GM23338 (cell line): Measurements from ENCODE around the gene MBD3L4. TPM values are rescaled to one million over a fixed set of nuclear protein-coding genes. Genes with fewer than 3 reads are reported as not detected.
"Not testable (repeated sequence)": the region's sequence is repeated elsewhere in the genome, so short reads cannot be mapped to it uniquely, and the experiment has no call there.

Experiments used
- ATAC-seq: fragments of 200-7000 bp; cut with Tn5 transposase; 3 replicates; pipeline ENCODE4 v1.9.1; 2020
- DNase-seq: peaks from one replicate; pipeline ENCODE4 v3.0.0-alpha.2; 2015; ENCODE audit warnings: low spot score
- H2AFZ ChIP-seq: fragments of 200-600 bp; sonication (generic); 2 replicates; pipeline ENCODE4 v1.8.0; 2016; ENCODE audit warnings: antibody characterized with exemption, mild to moderate bottlenecking, moderate library complexity
- H3F3A ChIP-seq: fragments of 200-600 bp; sonication (generic); replicated peaks from 2 replicates; pipeline ENCODE4 v1.8.0; 2017; ENCODE audit warnings: antibody characterized with exemption, mixed run types, low read depth
- H3K27ac ChIP-seq: fragments of 200-600 bp; sonication (generic); 2 replicates; pipeline ENCODE4 v1.6.1; 2016; ENCODE audit warnings: low read depth
- H3K27me3 ChIP-seq: fragments of 200-600 bp; sonication (generic); 2 replicates; pipeline ENCODE4 v1.8.0; 2016; ENCODE audit warnings: mild to moderate bottlenecking, mixed run types, moderate library complexity; ENCODE audit not compliant: insufficient read depth
- H3K36me3 ChIP-seq: fragments of 200-600 bp; sonication (generic); 2 replicates; pipeline ENCODE4 v1.8.0; 2016; ENCODE audit warnings: mild to moderate bottlenecking; ENCODE audit not compliant: insufficient read depth
- H3K4me1 ChIP-seq: fragments of 200-600 bp; sonication (generic); 2 replicates; pipeline ENCODE4 v1.8.0; 2016; ENCODE audit warnings: mild to moderate bottlenecking, moderate library complexity; ENCODE audit not compliant: insufficient read depth
- H3K4me2 ChIP-seq: fragments of 200-600 bp; sonication (generic); 2 replicates; pipeline ENCODE4 v1.7.1; 2017; ENCODE audit warnings: mixed run types
- H3K4me3 ChIP-seq: fragments of 200-600 bp; sonication (generic); 2 replicates; pipeline ENCODE4 v1.6.1; 2016; ENCODE audit warnings: mixed run types
- H3K79me2 ChIP-seq: fragments of 200-600 bp; sonication (generic); replicated peaks from 2 replicates; pipeline ENCODE4 v1.8.0; 2017; ENCODE audit warnings: mild to moderate bottlenecking; ENCODE audit not compliant: insufficient read depth
- H3K9me2 ChIP-seq: fragments of 200-600 bp; sonication (generic); 2 replicates; pipeline ENCODE4 v1.8.0; 2017; ENCODE audit not compliant: insufficient read depth
- H4K20me1 ChIP-seq: fragments of 200-600 bp; sonication (generic); replicated peaks from 2 replicates; pipeline ENCODE4 v1.8.0; 2017; ENCODE audit warnings: mild to moderate bottlenecking; ENCODE audit not compliant: insufficient read depth
- H3K27ac Mint-ChIP-seq: 2 replicates; pipeline ENCODE4 v1.8.0; 2020; ENCODE audit warnings: inconsistent platforms, mild to moderate bottlenecking, moderate library complexity, mixed read lengths
- H3K27me3 Mint-ChIP-seq: 3 replicates; pipeline ENCODE4 v1.8.0; 2022; ENCODE audit warnings: low read depth, mild to moderate bottlenecking, moderate library complexity, mixed read lengths, inconsistent platforms; ENCODE audit not compliant: insufficient read depth, poor library complexity
- H3K36me3 Mint-ChIP-seq: 3 replicates; pipeline ENCODE4 v1.8.0; 2021; ENCODE audit warnings: low read depth, mild to moderate bottlenecking, inconsistent platforms, moderate library complexity, mixed read lengths
- H3K4me1 Mint-ChIP-seq: 3 replicates; pipeline ENCODE4 v1.8.0; 2020; ENCODE audit warnings: mild to moderate bottlenecking, inconsistent platforms, mixed read lengths
- H3K4me3 Mint-ChIP-seq: 3 replicates; pipeline ENCODE4 v1.8.0; 2021; ENCODE audit warnings: moderate library complexity, mild to moderate bottlenecking, inconsistent platforms, mixed read lengths
- H3K9me3 Mint-ChIP-seq: 3 replicates; pipeline ENCODE4 v1.8.0; 2020; ENCODE audit warnings: moderate library complexity, mild to moderate bottlenecking, inconsistent platforms, mixed read lengths
- JUNB ChIP-seq: IDR thresholded peaks from one replicate; pipeline ENCODE4 v1.6.1; 2016; ENCODE audit warnings: antibody characterized with exemption; ENCODE audit not compliant: unreplicated experiment
- NANOG ChIP-seq: IDR thresholded peaks from 2 replicates; pipeline ENCODE4 v1.6.1; 2016; ENCODE audit warnings: antibody characterized with exemption, borderline replicate concordance
- ZNF331 ChIP-seq: fragments of 250-450 bp; sonication (Bioruptor Pico); IDR thresholded peaks from 2 replicates; pipeline ENCODE4 v1.5.0; 2020; ENCODE audit warnings: low read depth, mild to moderate bottlenecking, moderate library complexity
- polyA plus RNA-seq: library from polyadenylated mRNA; unstranded; fragments of >200 nt; fragmentation: Nextera tagmentation; extraction: Ambion mirVana; gene quantifications from 2 replicates; pipeline ENCODE4 v1.2.1, GENCODE V29; 2016
- total RNA-seq: library from RNA; depleted of rRNA; stranded (reverse); fragments of >200 nt; shearing (Covaris generic); gene quantifications from 2 replicates; pipeline ENCODE4 v1.2.3, GENCODE V29; 2014
- TF ChIP-seq, protein P1 (sequence below): fragments of 250-450 bp; sonication (Bioruptor Pico); IDR thresholded peaks from 2 replicates; pipeline ENCODE4 v1.5.0; 2020; ENCODE audit warnings: mild to moderate bottlenecking, moderate library complexity
- TF ChIP-seq, protein P2 (sequence below), 2 experiments: fragments of 200-600 bp in 1 of 2; sonication (generic) in 1 of 2; conservative IDR thresholded peaks; 2 replicates each; pipeline versions ENCODE4 v1.5.1 to v1.6.1; 2016 to 2017; ENCODE audit warnings: antibody characterized with exemption in 2 of 2, low read depth in 2 of 2, mild to moderate bottlenecking in 2 of 2, moderate library complexity in 1 of 2

MBD3L4 gene
- total and polyA plus RNA-seq, 2 experiments from 2014 or later: not detected

DNA sequence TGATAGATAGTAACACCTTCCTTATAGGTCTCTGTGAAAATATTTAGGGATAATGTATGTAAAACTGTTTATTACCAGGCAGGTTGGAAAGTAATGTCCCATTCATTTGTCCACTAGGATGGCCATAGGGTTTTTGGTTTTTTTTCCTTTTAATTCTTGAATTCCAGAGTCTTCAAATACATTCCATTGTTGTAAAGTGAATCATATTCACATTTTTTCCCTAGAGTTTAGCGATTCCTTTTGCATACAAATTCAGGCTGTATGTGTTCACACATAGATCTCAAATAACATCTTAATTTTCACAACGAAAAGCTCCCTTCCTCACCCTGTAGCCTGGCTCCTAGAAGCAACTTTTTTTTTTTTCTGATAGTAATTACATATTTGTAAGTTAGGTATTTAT lies 27.7 kb upstream of the MBD3L4 start (continued):
- TF ChIP-seq, protein P1, sequence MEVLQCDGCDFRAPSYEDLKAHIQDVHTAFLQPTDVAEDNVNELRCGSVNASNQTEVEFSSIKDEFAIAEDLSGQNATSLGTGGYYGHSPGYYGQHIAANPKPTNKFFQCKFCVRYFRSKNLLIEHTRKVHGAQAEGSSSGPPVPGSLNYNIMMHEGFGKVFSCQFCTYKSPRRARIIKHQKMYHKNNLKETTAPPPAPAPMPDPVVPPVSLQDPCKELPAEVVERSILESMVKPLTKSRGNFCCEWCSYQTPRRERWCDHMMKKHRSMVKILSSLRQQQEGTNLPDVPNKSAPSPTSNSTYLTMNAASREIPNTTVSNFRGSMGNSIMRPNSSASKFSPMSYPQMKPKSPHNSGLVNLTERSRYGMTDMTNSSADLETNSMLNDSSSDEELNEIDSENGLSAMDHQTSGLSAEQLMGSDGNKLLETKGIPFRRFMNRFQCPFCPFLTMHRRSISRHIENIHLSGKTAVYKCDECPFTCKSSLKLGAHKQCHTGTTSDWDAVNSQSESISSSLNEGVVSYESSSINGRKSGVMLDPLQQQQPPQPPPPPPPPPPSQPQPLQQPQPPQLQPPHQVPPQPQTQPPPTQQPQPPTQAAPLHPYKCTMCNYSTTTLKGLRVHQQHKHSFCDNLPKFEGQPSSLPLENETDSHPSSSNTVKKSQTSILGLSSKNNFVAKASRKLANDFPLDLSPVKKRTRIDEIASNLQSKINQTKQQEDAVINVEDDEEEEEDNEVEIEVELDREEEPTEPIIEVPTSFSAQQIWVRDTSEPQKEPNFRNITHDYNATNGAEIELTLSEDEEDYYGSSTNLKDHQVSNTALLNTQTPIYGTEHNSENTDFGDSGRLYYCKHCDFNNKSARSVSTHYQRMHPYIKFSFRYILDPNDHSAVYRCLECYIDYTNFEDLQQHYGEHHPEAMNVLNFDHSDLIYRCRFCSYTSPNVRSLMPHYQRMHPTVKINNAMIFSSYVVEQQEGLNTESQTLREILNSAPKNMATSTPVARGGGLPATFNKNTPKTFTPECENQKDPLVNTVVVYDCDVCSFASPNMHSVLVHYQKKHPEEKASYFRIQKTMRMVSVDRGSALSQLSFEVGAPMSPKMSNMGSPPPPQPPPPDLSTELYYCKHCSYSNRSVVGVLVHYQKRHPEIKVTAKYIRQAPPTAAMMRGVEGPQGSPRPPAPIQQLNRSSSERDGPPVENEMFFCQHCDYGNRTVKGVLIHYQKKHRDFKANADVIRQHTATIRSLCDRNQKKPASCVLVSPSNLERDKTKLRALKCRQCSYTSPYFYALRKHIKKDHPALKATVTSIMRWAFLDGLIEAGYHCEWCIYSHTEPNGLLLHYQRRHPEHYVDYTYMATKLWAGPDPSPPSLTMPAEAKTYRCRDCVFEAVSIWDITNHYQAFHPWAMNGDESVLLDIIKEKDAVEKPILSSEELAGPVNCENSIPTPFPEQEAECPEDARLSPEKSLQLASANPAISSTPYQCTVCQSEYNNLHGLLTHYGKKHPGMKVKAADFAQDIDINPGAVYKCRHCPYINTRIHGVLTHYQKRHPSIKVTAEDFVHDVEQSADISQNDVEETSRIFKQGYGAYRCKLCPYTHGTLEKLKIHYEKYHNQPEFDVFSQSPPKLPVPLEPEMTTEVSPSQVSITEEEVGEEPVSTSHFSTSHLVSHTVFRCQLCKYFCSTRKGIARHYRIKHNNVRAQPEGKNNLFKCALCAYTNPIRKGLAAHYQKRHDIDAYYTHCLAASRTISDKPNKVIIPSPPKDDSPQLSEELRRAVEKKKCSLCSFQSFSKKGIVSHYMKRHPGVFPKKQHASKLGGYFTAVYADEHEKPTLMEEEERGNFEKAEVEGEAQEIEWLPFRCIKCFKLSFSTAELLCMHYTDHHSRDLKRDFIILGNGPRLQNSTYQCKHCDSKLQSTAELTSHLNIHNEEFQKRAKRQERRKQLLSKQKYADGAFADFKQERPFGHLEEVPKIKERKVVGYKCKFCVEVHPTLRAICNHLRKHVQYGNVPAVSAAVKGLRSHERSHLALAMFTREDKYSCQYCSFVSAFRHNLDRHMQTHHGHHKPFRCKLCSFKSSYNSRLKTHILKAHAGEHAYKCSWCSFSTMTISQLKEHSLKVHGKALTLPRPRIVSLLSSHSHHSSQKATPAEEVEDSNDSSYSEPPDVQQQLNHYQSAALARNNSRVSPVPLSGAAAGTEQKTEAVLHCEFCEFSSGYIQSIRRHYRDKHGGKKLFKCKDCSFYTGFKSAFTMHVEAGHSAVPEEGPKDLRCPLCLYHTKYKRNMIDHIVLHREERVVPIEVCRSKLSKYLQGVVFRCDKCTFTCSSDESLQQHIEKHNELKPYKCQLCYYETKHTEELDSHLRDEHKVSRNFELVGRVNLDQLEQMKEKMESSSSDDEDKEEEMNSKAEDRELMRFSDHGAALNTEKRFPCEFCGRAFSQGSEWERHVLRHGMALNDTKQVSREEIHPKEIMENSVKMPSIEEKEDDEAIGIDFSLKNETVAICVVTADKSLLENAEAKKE (CRISPR knock-in tag): no peak
- TF ChIP-seq ZNF331 (no peak), JUNB (no peak), NANOG (no peak)

DNA sequence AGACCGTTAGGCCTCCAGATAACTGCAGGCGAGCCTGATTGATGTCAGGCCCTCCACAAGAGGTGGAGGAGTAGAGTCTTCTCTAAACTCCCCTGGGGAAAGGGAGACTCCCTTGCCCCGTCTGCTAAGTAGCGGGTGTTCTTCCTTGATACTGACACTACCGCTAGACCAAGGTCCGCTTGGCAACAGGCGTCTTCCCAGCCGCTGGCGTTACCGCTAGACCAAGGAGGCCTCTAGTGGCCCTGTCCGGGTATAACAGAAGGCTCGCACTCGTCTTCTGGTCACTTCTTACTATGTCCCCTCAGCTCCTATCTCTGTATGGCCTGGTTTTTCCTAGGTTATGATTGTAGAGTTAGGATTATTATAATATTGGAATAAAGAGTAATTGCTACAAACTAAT lies 27.1 kb upstream of the MBD3L4 start:
- H3K27ac Mint-ChIP-seq, H3K36me3 ChIP-seq, H3K4me3 ChIP-seq, H3F3A ChIP-seq, H3K4me3 Mint-ChIP-seq, H3K27ac ChIP-seq, H3K4me1 Mint-ChIP-seq, H3K4me2 ChIP-seq, H3K27me3 ChIP-seq, H3K9me2 ChIP-seq, H3K4me1 ChIP-seq, H2AFZ ChIP-seq, ATAC-seq, H4K20me1 ChIP-seq: not testable (repeated sequence)
- peaks cover 44% of the 10 kb centered on the region for H3K9me3 Mint-ChIP-seq
- TF ChIP-seq, protein P2, sequence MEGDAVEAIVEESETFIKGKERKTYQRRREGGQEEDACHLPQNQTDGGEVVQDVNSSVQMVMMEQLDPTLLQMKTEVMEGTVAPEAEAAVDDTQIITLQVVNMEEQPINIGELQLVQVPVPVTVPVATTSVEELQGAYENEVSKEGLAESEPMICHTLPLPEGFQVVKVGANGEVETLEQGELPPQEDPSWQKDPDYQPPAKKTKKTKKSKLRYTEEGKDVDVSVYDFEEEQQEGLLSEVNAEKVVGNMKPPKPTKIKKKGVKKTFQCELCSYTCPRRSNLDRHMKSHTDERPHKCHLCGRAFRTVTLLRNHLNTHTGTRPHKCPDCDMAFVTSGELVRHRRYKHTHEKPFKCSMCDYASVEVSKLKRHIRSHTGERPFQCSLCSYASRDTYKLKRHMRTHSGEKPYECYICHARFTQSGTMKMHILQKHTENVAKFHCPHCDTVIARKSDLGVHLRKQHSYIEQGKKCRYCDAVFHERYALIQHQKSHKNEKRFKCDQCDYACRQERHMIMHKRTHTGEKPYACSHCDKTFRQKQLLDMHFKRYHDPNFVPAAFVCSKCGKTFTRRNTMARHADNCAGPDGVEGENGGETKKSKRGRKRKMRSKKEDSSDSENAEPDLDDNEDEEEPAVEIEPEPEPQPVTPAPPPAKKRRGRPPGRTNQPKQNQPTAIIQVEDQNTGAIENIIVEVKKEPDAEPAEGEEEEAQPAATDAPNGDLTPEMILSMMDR (conservative IDR thresholded peaks at IDR 0.05; ENCODE audit: low read depth in 2 of 2): peak; percentile 31 to 59; a peak in 3 of 4 replicates
- peaks cover 10% of the 10 kb centered on the region for H3K27me3 Mint-ChIP-seq
- peak; percentile 77 for DNase-seq
- peaks cover 25% of the 10 kb centered on the region for H3K36me3 Mint-ChIP-seq
- peaks cover 12% of the 10 kb centered on the region; the same call in 1 of the 2 replicates for H3K79me2 ChIP-seq
